ENCODE measurements around the gene NOL3.

The NOL3 gene

GRCh38 chr16:67207249-67208091 lies 37.1 kb downstream of the NOL3 start:
- no peak for DNase-seq

GRCh38 chr16:67208154-67208896 lies 38.0 kb downstream of the NOL3 start:
- DNase-seq = no peak

- DNase-seq = no peak
These were observed 39.2 kb downstream of the NOL3 start for GRCh38 chr16:67209565-67209964.

GRCh38 chr16:67210069-67210937 lies 40.0 kb downstream of the NOL3 start:
- no peak for DNase-seq

GRCh38 chr16:67211674-67212073 lies 41.3 kb downstream of the NOL3 start:
- no peak for DNase-seq

- DNase-seq = no peak
These were observed 42.4 kb downstream of the NOL3 start for GRCh38 chr16:67212766-67213165.

GRCh38 chr16:67213197-67214019 lies 43.1 kb downstream of the NOL3 start:
- no peak for DNase-seq

- no peak for DNase-seq
These were observed 45.4 kb downstream of the NOL3 start for GRCh38 chr16:67215706-67216105.

- DNase-seq = no peak
These were observed 46.5 kb downstream of the NOL3 start for GRCh38 chr16:67216612-67217490.

GRCh38 chr16:67223992-67224391 lies 53.7 kb downstream of the NOL3 start:
- no peak for DNase-seq

Data from NCI-H146 (cell line).